ENCODE results near the gene TENM4. TPM values are rescaled to one million over a fixed set of nuclear protein-coding genes. Genes with fewer than 3 reads are reported as not detected.

The TENM4 gene
- total RNA-seq, 1 donor from 2014 or later: 27.2 TPM

GRCh38 chr11:79388201-79388600, 52.6 kb downstream of the TENM4 start:
- no peak for DNase-seq

- DNase-seq: no peak
Observed at GRCh38 chr11:79383874-79384273, 57.0 kb downstream of the TENM4 start.

- DNase-seq: no peak
Observed at GRCh38 chr11:79382301-79383050, 58.4 kb downstream of the TENM4 start.

GRCh38 chr11:79381036-79381435, 59.8 kb downstream of the TENM4 start:
- DNase-seq: no peak

GRCh38 chr11:79377406-79377805, 63.4 kb downstream of the TENM4 start:
- no peak for DNase-seq

- DNase-seq: no peak
Observed at GRCh38 chr11:79375818-79376550, 64.8 kb downstream of the TENM4 start.

- no peak for DNase-seq
Observed at GRCh38 chr11:79374727-79375126, 66.1 kb downstream of the TENM4 start.

- DNase-seq: no peak
Observed at GRCh38 chr11:79371724-79372123, 69.1 kb downstream of the TENM4 start.

- DNase-seq: no peak
Observed at GRCh38 chr11:79371152-79371551, 69.7 kb downstream of the TENM4 start.

GRCh38 chr11:79369055-79369454, 71.8 kb downstream of the TENM4 start:
- DNase-seq: no peak

GRCh38 chr11:79367844-79368243, 73.0 kb downstream of the TENM4 start:
- DNase-seq: no peak

- DNase-seq: no peak
Observed at GRCh38 chr11:79366218-79366617, 74.6 kb downstream of the TENM4 start.

- DNase-seq: no peak
Observed at GRCh38 chr11:79363861-79364378, 76.9 kb downstream of the TENM4 start.

GRCh38 chr11:79363256-79363655, 77.6 kb downstream of the TENM4 start:
- no peak for DNase-seq

GRCh38 chr11:79362821-79363220, 78.0 kb downstream of the TENM4 start:
- no peak for DNase-seq

GRCh38 chr11:79362206-79362757, 78.5 kb downstream of the TENM4 start:
- no peak for DNase-seq

- no peak for DNase-seq
Observed at GRCh38 chr11:79358258-79358657, 82.6 kb downstream of the TENM4 start.

- no peak for DNase-seq
Observed at GRCh38 chr11:79353706-79354105, 87.1 kb downstream of the TENM4 start.

GRCh38 chr11:79352349-79352703, 88.5 kb downstream of the TENM4 start:
- no peak for DNase-seq

GRCh38 chr11:79348976-79349682, 91.7 kb downstream of the TENM4 start:
- DNase-seq: no peak

GRCh38 chr11:79346021-79346420, 94.8 kb downstream of the TENM4 start:
- DNase-seq: no peak

GRCh38 chr11:79344753-79345294, 96.0 kb downstream of the TENM4 start:
- DNase-seq: no peak

Data from skin of body (tissue), 2 donors.